WTC11 (cell line): ENCODE measurements around the gene LAMC3. TPM values are rescaled to one million over a fixed set of nuclear protein-coding genes. Genes with fewer than 3 reads are reported as not detected.
A peak's percentile ranks its signal among the peaks of the same experiment; 100 is the strongest.

Source experiments
- ATAC-seq: fragments of 200-7000 bp; cut with Tn5 transposase; 2 replicates; pipeline ENCODE4 v1.10.0; 2021; ENCODE audit warnings: mild to moderate bottlenecking, moderate library complexity
- CTCF ChIA-PET: fragments of 300-600 bp; sonication (Branson Sonifier 250); formaldehyde crosslinking; loops from one replicate; lab custom pipeline; 2021; ENCODE audit warnings: antibody characterized with exemption; lab: Charles Lee
- POLR2A ChIA-PET: fragments of 350-600 bp; sonication (Branson Sonifier 250); formaldehyde crosslinking; loops from one replicate; lab custom pipeline; 2021; ENCODE audit warnings: antibody characterized with exemption; lab: Charles Lee
- DNase-seq: peaks from one replicate; pipeline ENCODE4 v3.0.0; 2021; ENCODE audit warnings: low spot score
- H3K27ac Mint-ChIP-seq: 2 replicates; pipeline ENCODE4 v1.8.0; 2021; ENCODE audit warnings: mixed read lengths
- H3K27me3 Mint-ChIP-seq: 2 replicates; pipeline ENCODE4 v1.8.0; 2021; ENCODE audit warnings: low read depth, mild to moderate bottlenecking, moderate library complexity, mixed read lengths
- H3K36me3 Mint-ChIP-seq: 2 replicates; pipeline ENCODE4 v1.8.0; 2021; ENCODE audit warnings: mixed read lengths
- H3K4me1 Mint-ChIP-seq: 2 replicates; pipeline ENCODE4 v1.8.0; 2022; ENCODE audit warnings: mixed read lengths
- H3K4me3 Mint-ChIP-seq: 2 replicates; pipeline ENCODE4 v1.8.0; 2021; ENCODE audit warnings: mild to moderate bottlenecking, moderate library complexity, mixed read lengths
- H3K9me3 Mint-ChIP-seq: 2 replicates; pipeline ENCODE4 v1.8.0; 2021; ENCODE audit warnings: mixed read lengths
- ARID4B ChIP-seq: sonication (generic); formaldehyde crosslinking; IDR thresholded peaks from 2 replicates; pipeline ENCODE4 v1.8.0; 2023; ENCODE audit warnings: missing genetic modification reagents, mild to moderate bottlenecking, borderline replicate concordance
- CBFB ChIP-seq: sonication (generic); formaldehyde crosslinking; IDR thresholded peaks from 2 replicates; pipeline ENCODE4 v1.8.1; 2022; ENCODE audit warnings: mild to moderate bottlenecking, low read depth, missing genetic modification reagents
- CREM ChIP-seq: sonication (generic); formaldehyde crosslinking; IDR thresholded peaks from 2 replicates; pipeline ENCODE4 v1.8.1; 2022; ENCODE audit warnings: mild to moderate bottlenecking, missing genetic modification reagents, moderate library complexity
- ETV6 ChIP-seq: sonication (generic); formaldehyde crosslinking; IDR thresholded peaks from 2 replicates; pipeline ENCODE4 v1.8.1; 2022; ENCODE audit warnings: mild to moderate bottlenecking, missing genetic modification reagents
- JAZF1 ChIP-seq: fragments of 250-450 bp; sonication (Bioruptor Pico); IDR thresholded peaks from 2 replicates; pipeline ENCODE4 v1.9.0; 2021; ENCODE audit warnings: moderate library complexity, mild to moderate bottlenecking, inconsistent platforms
- JUN ChIP-seq: sonication (generic); formaldehyde crosslinking; IDR thresholded peaks from 2 replicates; pipeline ENCODE4 v1.8.0; 2023; ENCODE audit warnings: mild to moderate bottlenecking, missing genetic modification reagents
- NR1H2 ChIP-seq: sonication (generic); formaldehyde crosslinking; IDR thresholded peaks from 2 replicates; pipeline ENCODE4 v1.9.0; 2021; ENCODE audit warnings: mild to moderate bottlenecking, moderate library complexity, missing genetic modification reagents
- PREB ChIP-seq: sonication (generic); formaldehyde crosslinking; IDR thresholded peaks from 2 replicates; pipeline ENCODE4 v1.8.1; 2022; ENCODE audit warnings: mild to moderate bottlenecking, missing genetic modification reagents, moderate library complexity, borderline replicate concordance
- PRRX2 ChIP-seq: fragments of 250-450 bp; sonication (Bioruptor Pico); IDR thresholded peaks from 2 replicates; pipeline ENCODE4 v1.8.0; 2021; ENCODE audit warnings: mild to moderate bottlenecking
- SP1 ChIP-seq: sonication (generic); formaldehyde crosslinking; conservative IDR thresholded peaks from 2 replicates; pipeline ENCODE4 v1.8.1; 2022; ENCODE audit warnings: missing genetic modification reagents
- ZBTB21 ChIP-seq: sonication (generic); formaldehyde crosslinking; IDR thresholded peaks from 2 replicates; pipeline ENCODE4 v1.8.1; 2023; ENCODE audit warnings: mild to moderate bottlenecking, missing genetic modification reagents, borderline replicate concordance
- ZNF121 ChIP-seq: sonication (generic); formaldehyde crosslinking; IDR thresholded peaks from 2 replicates; pipeline ENCODE4 v1.8.0; 2023; ENCODE audit warnings: missing genetic modification reagents
- ZNF396 ChIP-seq: fragments of 250-450 bp; sonication (Bioruptor Pico); IDR thresholded peaks from 2 replicates; pipeline ENCODE4 v1.8.0; 2021; ENCODE audit warnings: mild to moderate bottlenecking, moderate library complexity, borderline replicate concordance
- ZNF416 ChIP-seq: fragments of 250-450 bp; sonication (Bioruptor Pico); IDR thresholded peaks from 2 replicates; pipeline ENCODE4 v1.9.0; 2021; ENCODE audit warnings: mild to moderate bottlenecking, inconsistent platforms
- ZNF512 ChIP-seq: sonication (generic); formaldehyde crosslinking; IDR thresholded peaks from 2 replicates; pipeline ENCODE4 v1.8.1; 2022; ENCODE audit warnings: missing genetic modification reagents, borderline replicate concordance
- total RNA-seq: library from RNA; stranded (reverse); gene quantifications from 3 replicates; pipeline ENCODE4 v1.2.3, GENCODE V29; 2021

Gene LAMC3
- total RNA-seq, 1 experiment from 2014 or later: 50.9 TPM

- peak; percentile 53 for ATAC-seq
- H3K27me3 Mint-ChIP-seq: no peaks in the 10 kb centered on the region; the same call in 1 of the 2 replicates
- ChIA-PET CTCF (interaction anchor here (0.8 to 0.9 kb wide), 2 partner anchors 26 to 58 kb away, joined by 3 to 6 read pairs; no protein-coding TSS in a partner anchor), POLR2A (no interaction called here)
- no peak overlapping the region for H3K4me3 Mint-ChIP-seq
- DNase-seq: no peak
- peaks cover 50% of the 10 kb centered on the region for H3K4me1 Mint-ChIP-seq
- TF ChIP-seq SP1 (CRISPR knock-in tag): peak; percentile 45; the same call in 1 of the 2 replicates
- no peak for TF ChIP-seq CBFB (CRISPR knock-in tag)
- H3K36me3 Mint-ChIP-seq: peaks cover 22% of the 10 kb centered on the region
- no peaks in the 10 kb centered on the region for H3K9me3 Mint-ChIP-seq
- peak overlapping the region; percentile 90; the same call in 1 of the 2 replicates for H3K27ac Mint-ChIP-seq
Observed at GRCh38 chr9:131104016-131104740, 95.2 kb downstream of the LAMC3 start.

DNA sequence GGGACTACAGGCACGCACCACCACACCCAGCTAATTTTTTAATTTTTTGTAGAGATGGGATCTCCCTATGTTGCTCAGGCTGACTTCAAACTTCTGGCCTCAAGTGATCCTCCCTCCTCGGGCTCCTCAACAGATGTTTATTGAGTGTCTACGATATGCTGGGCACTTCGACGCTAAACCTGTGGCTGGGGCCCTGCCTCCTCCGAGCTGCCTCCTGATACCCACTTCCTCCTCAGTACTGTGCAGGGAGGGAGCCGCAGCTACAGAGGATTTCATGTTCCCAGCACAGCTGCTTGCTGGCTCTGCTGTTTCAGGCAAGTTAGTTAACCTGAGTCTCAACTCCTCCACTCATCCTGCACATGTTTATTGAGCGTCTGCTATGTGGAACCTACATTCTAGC lies 97.0 kb downstream of the LAMC3 start:
- ChIA-PET CTCF (no interaction called here), POLR2A (interaction anchor here (0.7 to 1.0 kb wide), 4 partner anchors 9 to 129 kb away, joined by 3 read pairs; no protein-coding TSS in a partner anchor)
- no peak overlapping the region for H3K4me3 Mint-ChIP-seq
- TF ChIP-seq JUN (no peak), CREM (CRISPR knock-in tag) (no peak), ZNF416 (CRISPR knock-in tag) (no peak), ARID4B (no peak), ZNF512 (CRISPR knock-in tag) (no peak), ETV6 (CRISPR knock-in tag) (no peak), PREB (no peak), PRRX2 (CRISPR knock-in tag) (no peak), ZBTB21 (CRISPR knock-in tag) (no peak), JAZF1 (CRISPR knock-in tag) (no peak), NR1H2 (no peak)
- no peak for DNase-seq
- H3K36me3 Mint-ChIP-seq: peaks cover 26% of the 10 kb centered on the region
- peak overlapping the region; percentile 76; the same call in 1 of the 2 replicates for H3K27ac Mint-ChIP-seq
- ATAC-seq: no peak
- peaks cover 44% of the 10 kb centered on the region for H3K4me1 Mint-ChIP-seq
- H3K27me3 Mint-ChIP-seq: no peaks in the 10 kb centered on the region; the same call in 1 of the 2 replicates
- H3K9me3 Mint-ChIP-seq: no peaks in the 10 kb centered on the region

GRCh38 chr9:131107760-131108159 lies 98.8 kb downstream of the LAMC3 start:
- ATAC-seq (no peak), DNase-seq (no peak)
- no peaks in the 10 kb centered on the region for H3K9me3 Mint-ChIP-seq
- no peaks in the 10 kb centered on the region; the same call in 1 of the 2 replicates for H3K27me3 Mint-ChIP-seq
- H3K4me3 Mint-ChIP-seq: no peak overlapping the region
- H3K27ac Mint-ChIP-seq: no peak overlapping the region
- POLR2A ChIA-PET: interaction anchor here (0.6 kb wide), 1 partner anchor 229 kb away, joined by 3 read pairs; no protein-coding TSS in a partner anchor
- TF ChIP-seq ZNF396 (CRISPR knock-in tag) (no peak), ZNF121 (CRISPR knock-in tag) (peak; percentile 92)
- H3K36me3 Mint-ChIP-seq: peaks cover 27% of the 10 kb centered on the region
- peaks cover 43% of the 10 kb centered on the region for H3K4me1 Mint-ChIP-seq
- CTCF ChIA-PET: interaction anchor here (0.6 kb wide), 1 partner anchor 125 kb away, joined by 3 read pairs; no protein-coding TSS in a partner anchor
